Measurements from ENCODE around the gene YES1.

YES1 gene

GRCh38 chr18:767084-767882 is 44.8 kb downstream of the YES1 start (continued):
- TF ChIP-seq ZNF707 (tag by site-specific recombination; IDR thresholded peaks at IDR 0.05), result no peak
- no peak for TF ChIP-seq ZNF16 (tag by site-specific recombination; IDR thresholded peaks at IDR 0.05; ENCODE audit: low read depth)
- no peak for TF ChIP-seq ZNF701 (tag by site-specific recombination; IDR thresholded peaks at IDR 0.05)
- TF ChIP-seq ZNF426 (tag by site-specific recombination; IDR thresholded peaks at IDR 0.05), result no peak
- no peak for TF ChIP-seq KLF8 (tag by site-specific recombination; IDR thresholded peaks at IDR 0.05)
- TF ChIP-seq ZNF223 (tag by site-specific recombination; IDR thresholded peaks at IDR 0.05), result no peak
- TF ChIP-seq ZNF449 (tag by site-specific recombination; IDR thresholded peaks at IDR 0.05), result no peak
- no peak for TF ChIP-seq KLF16 (tag by site-specific recombination; IDR thresholded peaks at IDR 0.05)
- no peak for TF ChIP-seq ZNF132 (tag by site-specific recombination; IDR thresholded peaks at IDR 0.05; ENCODE audit: borderline replicate concordance)
- no peak for TF ChIP-seq ZNF843 (tag by site-specific recombination; IDR thresholded peaks at IDR 0.05)
- no peak for TF ChIP-seq REST (tag by site-specific recombination; IDR thresholded peaks at IDR 0.05)
- no peak for TF ChIP-seq ZNF354C (tag by site-specific recombination; IDR thresholded peaks at IDR 0.05; ENCODE audit: borderline replicate concordance, low read depth)

GRCh38 chr18:766550-766860 is 45.5 kb downstream of the YES1 start:
- no peak overlapping the region for H3K4me3 ChIP-seq (ENCODE audit: low read depth, low read length)
- ChIA-PET POLR2A (no interaction called here), CTCF (interaction anchor here (0.9 kb wide), 1 partner anchor 15 kb away, joined by 3 read pairs; no protein-coding TSS in a partner anchor)
- H3K4me1 ChIP-seq (ENCODE audit: control insufficient read depth, insufficient read depth, low read length), result peaks cover 8% of the 10 kb centered on the region
- no peaks in the 10 kb centered on the region for H3K9me3 ChIP-seq (ENCODE audit: control insufficient read depth, insufficient read depth, low read depth, low read length)
- no peak overlapping the region for H3K27ac ChIP-seq (ENCODE audit: extremely low read depth, low read depth, low read length)
- no peak for TF ChIP-seq KLF10 (tag by site-specific recombination; IDR thresholded peaks at IDR 0.05)
- no peak for TF ChIP-seq ZNF394 (tag by site-specific recombination; IDR thresholded peaks at IDR 0.05; ENCODE audit: borderline replicate concordance)
- TF ChIP-seq ZNF239 (tag by site-specific recombination; IDR thresholded peaks at IDR 0.05), result no peak
- no peak for TF ChIP-seq ZBTB1 (tag by site-specific recombination; IDR thresholded peaks at IDR 0.05)
- TF ChIP-seq ZNF623 (tag by site-specific recombination; IDR thresholded peaks at IDR 0.05), result no peak
- no peak for TF ChIP-seq ZBTB17 (tag by site-specific recombination; IDR thresholded peaks at IDR 0.05)
- no peak for TF ChIP-seq ZNF202 (tag by site-specific recombination; IDR thresholded peaks at IDR 0.05; ENCODE audit: borderline replicate concordance)
- peak; percentile 76 for TF ChIP-seq SP7 (tag by site-specific recombination; IDR thresholded peaks at IDR 0.05)
- TF ChIP-seq PRDM6 (tag by site-specific recombination; IDR thresholded peaks at IDR 0.05), result peak; percentile 2
- TF ChIP-seq ZBTB10 (tag by site-specific recombination; IDR thresholded peaks at IDR 0.05), result no peak
- no peak for TF ChIP-seq ZNF426 (tag by site-specific recombination; IDR thresholded peaks at IDR 0.05)
- no peak for TF ChIP-seq ZNF560 (tag by site-specific recombination; IDR thresholded peaks at IDR 0.05; ENCODE audit: borderline replicate concordance)
- H3K36me3 ChIP-seq (ENCODE audit: control insufficient read depth in 2 of 2, insufficient read depth in 1 of 2, low read length in 2 of 2), result no peaks in the 10 kb centered on the region
